GM18505 (cell line): ENCODE measurements around the gene AKAP6.

Source experiments
- ATAC-seq: cut with Tn5 transposase; IDR thresholded peaks from one replicate; pipeline ENCODE4 v1.9.1; 2021; ENCODE audit not compliant: unreplicated experiment
- POLR2A ChIP-seq: IDR thresholded peaks from 4 replicates; pipeline ENCODE4 v1.6.1; 2011; ENCODE audit warnings: borderline replicate concordance; ENCODE audit not compliant: insufficient read depth, insufficient read length; ENCODE audit errors: extremely low read depth

The AKAP6 gene

GRCh38 chr14:32514681-32515080 lies 185.6 kb downstream of the AKAP6 start:
- no peak for ATAC-seq
- TF ChIP-seq POLR2A, result no peak

DNA sequence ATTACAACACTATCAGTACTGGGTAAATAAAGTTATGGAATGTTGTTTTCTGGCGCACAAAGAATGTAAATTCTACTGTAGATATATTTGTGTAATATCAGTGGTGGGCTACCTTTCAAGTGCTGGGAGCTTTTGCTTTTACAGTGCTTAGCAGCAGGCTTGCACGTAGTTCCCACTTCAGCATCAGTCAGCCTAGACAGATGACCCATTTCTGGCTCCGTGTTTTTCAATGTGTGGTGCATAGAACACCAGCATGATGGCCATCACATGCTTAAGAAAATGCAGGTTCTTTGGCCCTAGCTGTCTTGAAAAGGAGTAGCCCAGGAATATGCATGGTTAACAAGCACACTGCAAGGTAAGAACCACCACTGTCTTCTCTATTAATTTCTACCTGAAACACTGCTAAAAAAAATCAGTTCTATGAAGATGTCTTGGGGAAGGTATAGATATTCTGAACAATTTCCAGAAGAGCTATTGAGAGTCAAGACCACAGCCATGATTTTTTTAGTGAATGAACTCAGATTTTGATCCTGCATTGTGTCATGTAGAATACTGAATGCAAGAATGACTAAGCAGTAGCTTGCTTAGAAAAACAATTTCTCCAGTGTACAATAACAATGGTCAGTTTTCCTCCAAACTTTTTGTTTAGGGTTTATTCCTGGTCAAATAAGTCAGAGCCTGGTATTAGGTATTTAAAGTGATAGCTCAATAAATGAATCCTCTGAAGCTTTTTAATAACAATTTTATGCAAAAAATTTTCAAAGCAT lies 195.7 kb downstream of the AKAP6 start:
- no peak for TF ChIP-seq POLR2A
- ATAC-seq, result no peak

GRCh38 chr14:32525591-32525990 lies 196.5 kb downstream of the AKAP6 start:
- no peak for ATAC-seq
- no peak for TF ChIP-seq POLR2A

- no peak for TF ChIP-seq POLR2A
- ATAC-seq, result no peak
These were observed 201.7 kb downstream of the AKAP6 start for GRCh38 chr14:32530800-32531199.

GRCh38 chr14:32531942-32532515 lies 202.9 kb downstream of the AKAP6 start:
- TF ChIP-seq POLR2A, result no peak
- ATAC-seq, result no peak

DNA sequence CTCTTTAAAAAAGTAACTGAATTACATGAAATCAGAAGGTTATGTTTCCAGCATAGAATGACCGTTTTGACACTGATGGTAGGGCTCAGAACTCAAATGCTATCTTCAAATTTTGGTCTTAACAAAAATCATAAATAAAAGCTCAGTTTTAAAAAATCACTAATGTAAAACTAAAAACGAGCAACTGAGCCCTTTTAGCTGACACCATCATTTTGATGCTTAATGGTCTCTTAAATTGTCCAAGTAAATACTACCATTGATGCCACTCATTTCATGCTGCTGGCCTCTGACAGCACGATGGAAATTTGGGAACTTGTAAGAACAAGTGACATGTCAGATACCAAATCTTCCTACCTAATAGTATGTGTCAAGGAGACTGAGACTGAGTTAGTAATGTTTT lies 205.0 kb downstream of the AKAP6 start:
- ATAC-seq, result no peak
- no peak for TF ChIP-seq POLR2A

GRCh38 chr14:32536175-32536574 lies 207.1 kb downstream of the AKAP6 start:
- no peak for ATAC-seq
- no peak for TF ChIP-seq POLR2A

DNA sequence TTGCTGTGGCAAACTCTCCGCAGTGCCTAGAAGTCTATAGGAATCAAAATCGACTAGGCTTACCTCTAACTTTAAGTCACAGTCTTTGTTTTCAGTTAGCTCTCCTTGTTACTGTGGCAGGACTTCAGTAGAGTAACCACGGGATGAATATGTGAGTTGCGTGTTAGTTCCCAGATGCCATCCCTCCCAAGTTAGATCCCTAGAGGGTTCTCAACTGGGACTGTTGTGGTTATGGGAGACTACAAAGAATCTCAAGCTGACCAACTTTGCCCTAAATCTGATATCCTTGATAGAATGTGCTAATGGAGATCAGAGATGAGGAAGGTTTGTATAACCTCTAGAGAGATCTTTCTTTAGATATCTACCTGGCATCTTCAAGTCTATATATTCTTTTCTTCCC lies 208.1 kb downstream of the AKAP6 start:
- TF ChIP-seq POLR2A, result no peak
- ATAC-seq, result no peak

DNA sequence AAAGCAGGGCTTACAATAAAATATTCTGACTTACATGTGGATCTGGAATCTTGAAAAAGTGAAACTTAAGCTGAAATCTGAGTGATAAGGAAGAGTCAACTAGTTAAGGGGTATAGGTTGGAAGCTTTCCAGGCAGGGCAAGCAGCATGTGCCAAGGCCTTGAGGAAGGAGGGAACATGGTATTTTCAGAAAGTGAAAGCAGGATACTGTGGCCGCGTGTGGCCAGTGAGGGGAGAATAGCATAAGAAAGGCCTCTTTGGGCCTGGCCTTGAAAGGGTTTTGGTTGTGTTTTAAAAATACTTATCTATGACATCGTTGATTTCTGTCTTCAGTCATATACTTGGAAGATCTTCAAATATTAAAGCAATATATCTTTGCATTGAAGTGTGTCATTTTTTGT lies 213.4 kb downstream of the AKAP6 start:
- no peak for ATAC-seq
- no peak for TF ChIP-seq POLR2A

- ATAC-seq, result no peak
- no peak for TF ChIP-seq POLR2A
These were observed 216.0 kb downstream of the AKAP6 start for GRCh38 chr14:32545095-32545494.

GRCh38 chr14:32545506-32546210 lies 216.6 kb downstream of the AKAP6 start:
- ATAC-seq, result no peak
- TF ChIP-seq POLR2A, result no peak

DNA sequence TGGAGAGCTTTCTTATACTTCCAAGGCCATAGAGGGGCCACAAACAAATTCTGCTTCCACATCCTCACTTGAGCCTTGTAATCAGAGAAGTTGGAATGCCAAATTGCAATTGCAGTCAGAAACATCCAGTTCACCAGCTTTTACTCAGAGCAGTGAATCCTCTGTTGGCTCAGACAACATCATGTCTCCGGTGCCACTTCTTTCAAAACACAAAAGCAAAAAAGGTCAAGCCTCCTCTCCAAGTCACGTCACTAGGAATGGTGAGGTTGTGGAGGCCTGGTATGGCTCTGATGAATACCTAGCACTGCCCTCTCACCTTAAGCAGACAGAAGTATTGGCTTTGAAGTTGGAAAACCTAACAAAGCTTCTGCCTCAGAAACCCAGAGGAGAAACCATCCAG lies 217.1 kb downstream of the AKAP6 start:
- TF ChIP-seq POLR2A, result no peak

GRCh38 chr14:32552766-32553165 lies 223.7 kb downstream of the AKAP6 start:
- no peak for ATAC-seq
- no peak for TF ChIP-seq POLR2A

More for the DNA sequence above, 217.1 kb downstream of the AKAP6 start:
- ATAC-seq, result no peak

- no peak for ATAC-seq
- no peak for TF ChIP-seq POLR2A
These were observed 229.9 kb downstream of the AKAP6 start for GRCh38 chr14:32559048-32559447.
